Measurements from ENCODE around the gene HIC1.

DNA sequence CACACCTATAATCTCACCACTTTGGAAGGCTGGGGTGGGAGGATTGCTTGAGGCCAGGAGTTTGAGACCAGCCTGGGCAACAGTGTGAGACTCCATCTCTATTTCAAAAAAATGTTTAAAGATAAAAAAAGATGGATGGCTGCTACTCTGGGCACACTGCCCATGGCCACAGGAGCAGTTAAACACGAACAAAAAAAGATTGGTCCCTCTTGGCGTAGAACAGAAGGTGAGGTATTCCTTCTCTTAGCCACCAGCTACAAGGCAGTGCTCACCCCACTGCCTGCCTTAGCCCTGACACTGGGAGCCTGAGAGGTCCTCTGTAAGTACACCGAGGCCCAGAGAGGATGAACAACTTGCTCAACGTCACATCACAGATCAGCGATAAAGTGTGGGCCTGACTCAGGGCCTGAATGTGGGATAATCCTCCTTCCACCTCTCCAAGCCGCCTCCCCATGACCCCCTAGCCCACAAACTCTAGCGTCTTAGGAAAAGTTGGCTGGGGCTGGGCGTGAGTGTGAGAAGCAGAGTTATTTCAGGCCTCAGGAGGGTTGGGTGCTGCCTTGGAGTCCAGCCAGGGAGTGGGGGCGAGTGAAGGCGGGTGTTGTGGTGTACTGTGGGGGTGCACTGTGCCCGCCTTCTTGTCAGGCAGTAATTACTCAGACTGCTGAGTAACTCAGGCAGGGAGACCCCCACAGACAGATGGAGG lies 27.2 kb upstream of the HIC1 start:
- TF ChIP-seq POLR2AphosphoS5 (IDR thresholded peaks at IDR 0.05; ENCODE audit: low read depth) (no peak), ZNF331 (CRISPR knock-in tag; IDR thresholded peaks at IDR 0.05; ENCODE audit: low read depth) (no peak)
- TF ChIP-seq, protein P1, sequence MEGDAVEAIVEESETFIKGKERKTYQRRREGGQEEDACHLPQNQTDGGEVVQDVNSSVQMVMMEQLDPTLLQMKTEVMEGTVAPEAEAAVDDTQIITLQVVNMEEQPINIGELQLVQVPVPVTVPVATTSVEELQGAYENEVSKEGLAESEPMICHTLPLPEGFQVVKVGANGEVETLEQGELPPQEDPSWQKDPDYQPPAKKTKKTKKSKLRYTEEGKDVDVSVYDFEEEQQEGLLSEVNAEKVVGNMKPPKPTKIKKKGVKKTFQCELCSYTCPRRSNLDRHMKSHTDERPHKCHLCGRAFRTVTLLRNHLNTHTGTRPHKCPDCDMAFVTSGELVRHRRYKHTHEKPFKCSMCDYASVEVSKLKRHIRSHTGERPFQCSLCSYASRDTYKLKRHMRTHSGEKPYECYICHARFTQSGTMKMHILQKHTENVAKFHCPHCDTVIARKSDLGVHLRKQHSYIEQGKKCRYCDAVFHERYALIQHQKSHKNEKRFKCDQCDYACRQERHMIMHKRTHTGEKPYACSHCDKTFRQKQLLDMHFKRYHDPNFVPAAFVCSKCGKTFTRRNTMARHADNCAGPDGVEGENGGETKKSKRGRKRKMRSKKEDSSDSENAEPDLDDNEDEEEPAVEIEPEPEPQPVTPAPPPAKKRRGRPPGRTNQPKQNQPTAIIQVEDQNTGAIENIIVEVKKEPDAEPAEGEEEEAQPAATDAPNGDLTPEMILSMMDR (conservative IDR thresholded peaks at IDR 0.05; ENCODE audit: low read depth in 2 of 2) = no peak
- TF ChIP-seq, protein P2, sequence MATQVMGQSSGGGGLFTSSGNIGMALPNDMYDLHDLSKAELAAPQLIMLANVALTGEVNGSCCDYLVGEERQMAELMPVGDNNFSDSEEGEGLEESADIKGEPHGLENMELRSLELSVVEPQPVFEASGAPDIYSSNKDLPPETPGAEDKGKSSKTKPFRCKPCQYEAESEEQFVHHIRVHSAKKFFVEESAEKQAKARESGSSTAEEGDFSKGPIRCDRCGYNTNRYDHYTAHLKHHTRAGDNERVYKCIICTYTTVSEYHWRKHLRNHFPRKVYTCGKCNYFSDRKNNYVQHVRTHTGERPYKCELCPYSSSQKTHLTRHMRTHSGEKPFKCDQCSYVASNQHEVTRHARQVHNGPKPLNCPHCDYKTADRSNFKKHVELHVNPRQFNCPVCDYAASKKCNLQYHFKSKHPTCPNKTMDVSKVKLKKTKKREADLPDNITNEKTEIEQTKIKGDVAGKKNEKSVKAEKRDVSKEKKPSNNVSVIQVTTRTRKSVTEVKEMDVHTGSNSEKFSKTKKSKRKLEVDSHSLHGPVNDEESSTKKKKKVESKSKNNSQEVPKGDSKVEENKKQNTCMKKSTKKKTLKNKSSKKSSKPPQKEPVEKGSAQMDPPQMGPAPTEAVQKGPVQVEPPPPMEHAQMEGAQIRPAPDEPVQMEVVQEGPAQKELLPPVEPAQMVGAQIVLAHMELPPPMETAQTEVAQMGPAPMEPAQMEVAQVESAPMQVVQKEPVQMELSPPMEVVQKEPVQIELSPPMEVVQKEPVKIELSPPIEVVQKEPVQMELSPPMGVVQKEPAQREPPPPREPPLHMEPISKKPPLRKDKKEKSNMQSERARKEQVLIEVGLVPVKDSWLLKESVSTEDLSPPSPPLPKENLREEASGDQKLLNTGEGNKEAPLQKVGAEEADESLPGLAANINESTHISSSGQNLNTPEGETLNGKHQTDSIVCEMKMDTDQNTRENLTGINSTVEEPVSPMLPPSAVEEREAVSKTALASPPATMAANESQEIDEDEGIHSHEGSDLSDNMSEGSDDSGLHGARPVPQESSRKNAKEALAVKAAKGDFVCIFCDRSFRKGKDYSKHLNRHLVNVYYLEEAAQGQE (IDR thresholded peaks at IDR 0.05; ENCODE audit: unreplicated experiment) = no peak

Measured in GM23338 (cell line).